HL-60 (cell line): Measurements from ENCODE around the gene DEFB124.

Experiments
- DNase-seq, 2 experiments: peaks; one replicate each; pipeline ENCODE4 v3.0.0-alpha.2; 2010 to 2020; ENCODE audit warnings: low read depth in 1 of 2, low spot score in 1 of 2
- H3K27ac ChIP-seq: fragments of 250-450 bp; sonication (Bioruptor Pico); replicated peaks from 2 replicates; pipeline ENCODE4 v1.5.1; 2020; ENCODE audit warnings: mild to moderate bottlenecking, moderate library complexity
- H3K27me3 ChIP-seq: fragments of 250-450 bp; sonication (Bioruptor Pico); 2 replicates; pipeline ENCODE4 v1.5.1; 2021; ENCODE audit warnings: mild to moderate bottlenecking, moderate library complexity; ENCODE audit not compliant: insufficient read depth, poor library complexity, severe bottlenecking
- H3K4me3 ChIP-seq: replicated peaks from 2 replicates; pipeline ENCODE4 v1.5.1; 2011; ENCODE audit warnings: mild to moderate bottlenecking, control low read depth, low read length; ENCODE audit not compliant: insufficient read depth
- CTCF ChIP-seq: IDR thresholded peaks from one replicate; pipeline ENCODE4 v1.5.1; 2011; ENCODE audit warnings: low read length, control low read depth, inconsistent platforms; ENCODE audit not compliant: insufficient read depth
- GABPA ChIP-seq: IDR thresholded peaks from 2 replicates; pipeline ENCODE4 v1.6.1; 2012; ENCODE audit warnings: low read depth
- POLR2AphosphoS5 ChIP-seq: IDR thresholded peaks from 2 replicates; pipeline ENCODE4 v1.6.1; 2012; ENCODE audit warnings: low read depth
- REST ChIP-seq: IDR thresholded peaks from 2 replicates; pipeline ENCODE4 v1.6.1; 2012; ENCODE audit warnings: low read depth; ENCODE audit not compliant: insufficient replicate concordance
- SPI1 ChIP-seq: IDR thresholded peaks from 2 replicates; pipeline ENCODE4 v1.6.1; 2012; ENCODE audit warnings: low read depth, mild to moderate bottlenecking, borderline replicate concordance

The DEFB124 gene

GRCh38 chr20:31488115-31488514, 13.2 kb upstream of the DEFB124 start:
- no peak for DNase-seq
- H3K4me3 ChIP-seq, result no peak overlapping the region
- no peak overlapping the region for H3K27ac ChIP-seq
- TF ChIP-seq GABPA (no peak), CTCF (no peak), REST (no peak), SPI1 (no peak), POLR2AphosphoS5 (no peak)
- H3K27me3 ChIP-seq, result no peaks in the 10 kb centered on the region

- H3K4me3 ChIP-seq, result no peak overlapping the region
- DNase-seq, result peak; percentile 33 to 38
- no peaks in the 10 kb centered on the region for H3K27me3 ChIP-seq
- TF ChIP-seq CTCF, result no peak
- peak; percentile 69; the same call in 1 of the 2 replicates for TF ChIP-seq POLR2AphosphoS5
- H3K27ac ChIP-seq, result no peak overlapping the region
Measured at GRCh38 chr20:31485450-31486339, 10.8 kb upstream of the DEFB124 start.

- no peak for DNase-seq
- TF ChIP-seq REST (no peak), POLR2AphosphoS5 (no peak), SPI1 (no peak), GABPA (no peak), CTCF (no peak)
- no peak overlapping the region for H3K4me3 ChIP-seq
Measured at GRCh38 chr20:31484001-31484400, 9.1 kb upstream of the DEFB124 start.

More at GRCh38 chr20:31484001-31484400, 9.1 kb upstream of the DEFB124 start:
- H3K27me3 ChIP-seq, result no peaks in the 10 kb centered on the region
- H3K27ac ChIP-seq, result no peak overlapping the region
